ENCODE results near the gene PTPN7. TPM values are rescaled to one million over a fixed set of nuclear protein-coding genes. Genes with fewer than 3 reads are reported as not detected.

Gene PTPN7
- total RNA-seq, 4 donors from 2014 or later: 1.3 to 4.3 (median 2.1) TPM

GRCh38 chr1:202135221-202135721 lies 25.1 kb downstream of the PTPN7 start:
- WGBS, 2 donors: 38 to 40% methylated on average over 14 to 15 of the region's 15 CpGs
- Histone ChIP-seq H3K27me3 (no peaks in the 10 kb centered on the region), H3K27ac (peak overlapping the region; percentile 81 to 97 (median 96)), H3K36me3 (peaks cover 14 to 16% of the 10 kb centered on the region in 2 donors), H3K9me3 (no peaks in the 10 kb centered on the region), H3K4me1 (peaks cover 47 to 60% of the 10 kb centered on the region in 2 donors), H3K4me3 (replicated peaks in 1 of 3) (no peak overlapping the region)
- peak; percentile 66 to 85 (median 80) for TF ChIP-seq CTCF (IDR thresholded peaks at IDR 0.05)
- no peak for TF ChIP-seq POLR2A (IDR thresholded peaks at IDR 0.05)
- intact Hi-C loops (cut with DNase I): no loop called here
- peak; percentile 54 to 70 for DNase-seq

GRCh38 chr1:202134645-202135172 lies 25.7 kb downstream of the PTPN7 start:
- peaks cover 47 to 66% of the 10 kb centered on the region in 2 donors for H3K4me1 ChIP-seq
- DNase-seq: peak; percentile 65 to 79
- H3K36me3 ChIP-seq: peaks cover 14 to 16% of the 10 kb centered on the region in 2 donors
- no peaks in the 10 kb centered on the region for H3K9me3 ChIP-seq
- no peaks in the 10 kb centered on the region for H3K27me3 ChIP-seq
- no peak overlapping the region for H3K4me3 ChIP-seq (replicated peaks in 1 of 3)
- 66 to 68% methylated on average over 13 of the region's 13 CpGs for WGBS, 2 donors
- TF ChIP-seq CTCF (IDR thresholded peaks at IDR 0.05) (no peak), POLR2A (IDR thresholded peaks at IDR 0.05) (no peak)
- intact Hi-C loops (cut with DNase I): no loop called here
- peak overlapping the region; percentile 81 to 97 (median 96) for H3K27ac ChIP-seq

GRCh38 chr1:202133989-202134388 lies 26.4 kb downstream of the PTPN7 start:
- no peak for DNase-seq
- Histone ChIP-seq H3K4me1 (peaks cover 47 to 66% of the 10 kb centered on the region in 2 donors), H3K27me3 (no peaks in the 10 kb centered on the region), H3K36me3 (peaks cover 14 to 16% of the 10 kb centered on the region in 2 donors), H3K27ac (peak overlapping the region; percentile 81 to 97 (median 96)), H3K9me3 (no peaks in the 10 kb centered on the region), H3K4me3 (replicated peaks in 1 of 3) (no peak overlapping the region)
- no peak for TF ChIP-seq CTCF (IDR thresholded peaks at IDR 0.05)
- TF ChIP-seq POLR2A (IDR thresholded peaks at IDR 0.05): no peak
- intact Hi-C loops (cut with DNase I): no loop called here
- WGBS, 2 donors: 92 to 94% methylated on average over 5 of the region's 5 CpGs

- DNase-seq: peak; percentile 32 to 40
These were observed 26.9 kb downstream of the PTPN7 start for GRCh38 chr1:202133496-202133895.

More at GRCh38 chr1:202133496-202133895, 26.9 kb downstream of the PTPN7 start:
- no peak overlapping the region for H3K4me3 ChIP-seq (replicated peaks in 1 of 3)
- no peak for TF ChIP-seq POLR2A (IDR thresholded peaks at IDR 0.05)
- TF ChIP-seq CTCF (IDR thresholded peaks at IDR 0.05): no peak
- H3K4me1 ChIP-seq: peaks cover 47 to 66% of the 10 kb centered on the region in 2 donors
- no peaks in the 10 kb centered on the region for H3K9me3 ChIP-seq
- peak overlapping the region; percentile 81 to 97 (median 96) for H3K27ac ChIP-seq
- peaks cover 14 to 16% of the 10 kb centered on the region in 2 donors for H3K36me3 ChIP-seq
- H3K27me3 ChIP-seq: no peaks in the 10 kb centered on the region
- intact Hi-C loops (cut with DNase I): no loop called here
- 36 to 41% methylated on average over 8 of the region's 8 CpGs for WGBS, 2 donors
